ENCODE results near the gene MYL3. TPM values are rescaled to one million over a fixed set of nuclear protein-coding genes. Genes with fewer than 3 reads are reported as not detected.

Gene MYL3
- polyA plus RNA-seq, 1 of the 3 experiments (the other 2 are of a cell fraction): not detected

Other genes with a start within 250 kb of the MYL3 start
- 0.18 and 0.58 TPM in 2 replicates for gene ALS2CL, start 169.8 kb downstream of the MYL3 start, polyA plus RNA-seq (2012; rRNA removed)
- gene TMIE, start 162.1 kb downstream of the MYL3 start, polyA plus RNA-seq (2012; rRNA removed): 0.03 and 0.10 TPM in 2 replicates
- gene PRSS50, start 145.6 kb downstream of the MYL3 start, polyA plus RNA-seq (2012; rRNA removed): not detected in 2 replicates
- gene PTH1R, start 14.3 kb upstream of the MYL3 start, polyA plus RNA-seq (2012; rRNA removed): 0.07 and 0.34 TPM in 2 replicates
- gene CCDC12, start 113.3 kb upstream of the MYL3 start, polyA plus RNA-seq (2012; rRNA removed): 53.2 and 105 TPM in 2 replicates
- gene NBEAL2, start 116.2 kb upstream of the MYL3 start, polyA plus RNA-seq (2012; rRNA removed): 15.5 and 20.3 TPM in 2 replicates

Measured in SK-N-SH (cell line).